Endothelial cell of umbilical vein (primary cell): ENCODE results near the gene OR56A1. TPM values are rescaled to one million over a fixed set of nuclear protein-coding genes. Genes with fewer than 3 reads are reported as not detected.

ENCODE experiments used
- BruUV-seq: library from RNA; stranded (reverse); fragments of 400-500 nt; replicated peaks from 2 replicates; lab custom pipeline; 2021; lab: Mats Ljungman, UMichigan
- CTCF ChIA-PET: fragments of 300-600, 350-600 bp; sonication (Branson Sonifier 250); formaldehyde crosslinking; loops from one replicate; lab custom pipeline; 2021; ENCODE audit warnings: antibody characterized with exemption, inconsistent platforms; lab: Charles Lee
- POLR2A ChIA-PET: fragments of 300-600, 350-600 bp; sonication (Branson Sonifier 250); formaldehyde crosslinking; loops from one replicate; lab custom pipeline; 2021; ENCODE audit warnings: antibody characterized with exemption, inconsistent platforms; lab: Charles Lee
- DNase-seq: peaks from one replicate; pipeline ENCODE4 v3.0.0-alpha.2; 2011; ENCODE audit warnings: low read depth, low spot score
- FAIRE-seq: peaks from 2 replicates; lab custom pipeline; 2011; peaks lifted over from hg19 to GRCh38; lab: Jason Lieb, UNC
- H2AFZ ChIP-seq: 2 replicates; pipeline ENCODE4 v1.6.0; 2012; ENCODE audit warnings: low read depth, low read length, control low read depth, inconsistent platforms
- H3K27ac ChIP-seq: 2 replicates; pipeline ENCODE4 v1.5.1; 2011; ENCODE audit warnings: low read depth, mild to moderate bottlenecking, control low read depth, low read length, moderate library complexity; ENCODE audit not compliant: insufficient read depth
- H3K27me3 ChIP-seq, 2 experiments: 2 replicates each; pipeline versions ENCODE4 v1.6.0 to v1.6.1; 2011; ENCODE audit warnings: low read length in 2 of 2, mixed read lengths in 1 of 2; ENCODE audit not compliant: control insufficient read depth in 2 of 2, insufficient read depth in 2 of 2
- H3K36me3 ChIP-seq, 2 experiments: 2 replicates in 1 of 2; 3 replicates in 1 of 2; pipeline ENCODE4 v1.5.1; 2011; ENCODE audit warnings: low read length in 2 of 2, mild to moderate bottlenecking in 1 of 2, moderate library complexity in 1 of 2; ENCODE audit not compliant: control insufficient read depth in 2 of 2, insufficient read depth in 2 of 2; ENCODE audit errors: extremely low read depth in 1 of 2
- H3K4me1 ChIP-seq: 3 replicates; pipeline ENCODE4 v1.5.1; 2011; ENCODE audit warnings: mild to moderate bottlenecking, low read length; ENCODE audit not compliant: control insufficient read depth, insufficient read depth; ENCODE audit errors: extremely low read depth
- H3K4me2 ChIP-seq: 2 replicates; pipeline ENCODE4 v1.6.1; 2011; ENCODE audit warnings: low read length, control low read depth, mixed read lengths; ENCODE audit not compliant: insufficient read depth
- H3K4me3 ChIP-seq, 3 experiments: fragments of 200-600 bp in 1 of 3; sonication (generic), shearing (Covaris generic) in 1 of 3; replicated peaks in 1 of 3; 2 replicates each; pipeline ENCODE4 v1.5.1; 2011 to 2016; ENCODE audit warnings: control low read depth in 3 of 3, low read length in 3 of 3, mild to moderate bottlenecking in 2 of 3, inconsistent platforms in 1 of 3, low read depth in 1 of 3, moderate library complexity in 1 of 3; ENCODE audit not compliant: insufficient read depth in 1 of 3
- H3K79me2 ChIP-seq: 2 replicates; pipeline ENCODE4 v1.6.0; 2012; ENCODE audit warnings: low read length, inconsistent platforms; ENCODE audit not compliant: control insufficient read depth, insufficient read depth
- H3K9ac ChIP-seq: replicated peaks from 2 replicates; pipeline ENCODE3; 2011; ENCODE audit warnings: low read length, control low read depth; ENCODE audit not compliant: insufficient read depth; ENCODE audit errors: extremely low read depth
- H3K9me1 ChIP-seq: replicated peaks from 3 replicates; pipeline ENCODE4 v1.6.0; 2011; ENCODE audit warnings: mild to moderate bottlenecking, low read length; ENCODE audit not compliant: control insufficient read depth, insufficient read depth; ENCODE audit errors: extremely low read depth
- H3K9me3 ChIP-seq: replicated peaks from 2 replicates; pipeline ENCODE4 v1.5.1; 2012; ENCODE audit warnings: low read length, inconsistent platforms; ENCODE audit not compliant: control insufficient read depth, insufficient read depth
- H4K20me1 ChIP-seq: replicated peaks from 2 replicates; pipeline ENCODE3; 2011; ENCODE audit warnings: mild to moderate bottlenecking, low read length; ENCODE audit not compliant: control insufficient read depth, insufficient read depth; ENCODE audit errors: extremely low read depth
- CTCF ChIP-seq, 2 donors: IDR thresholded peaks; 1 replicate in 1 of 2; 2 replicates in 1 of 2; pipeline ENCODE4 v1.5.1; 2011; ENCODE audit warnings: low read length in 2 of 2, mild to moderate bottlenecking in 2 of 2, moderate library complexity in 2 of 2, control low read depth in 1 of 2, inconsistent platforms in 1 of 2, low read depth in 1 of 2; ENCODE audit not compliant: insufficient read depth in 1 of 2; ENCODE audit errors: extremely low read depth in 1 of 2
- EZH2 ChIP-seq: IDR thresholded peaks from 2 replicates; pipeline ENCODE4 v1.6.1; 2012; ENCODE audit warnings: borderline replicate concordance, low read depth, mild to moderate bottlenecking, moderate library complexity, low read length, inconsistent platforms; ENCODE audit not compliant: severe bottlenecking
- FOS ChIP-seq: IDR thresholded peaks from 2 replicates; pipeline ENCODE4 v1.6.1; 2011; ENCODE audit warnings: mild to moderate bottlenecking, low read length, moderate library complexity, borderline replicate concordance; ENCODE audit not compliant: insufficient read depth
- GATA2 ChIP-seq: IDR thresholded peaks from 2 replicates; pipeline ENCODE4 v1.7.0; 2011; ENCODE audit warnings: low read depth, mild to moderate bottlenecking, moderate library complexity, mixed read lengths, low read length; ENCODE audit not compliant: insufficient read length, insufficient read depth
- JUN ChIP-seq: IDR thresholded peaks from 2 replicates; pipeline ENCODE4 v1.6.1; 2011; ENCODE audit warnings: borderline replicate concordance, low read depth; ENCODE audit not compliant: insufficient read length, insufficient read depth
- MAX ChIP-seq: IDR thresholded peaks from 2 replicates; pipeline ENCODE4 v1.6.1; 2011; ENCODE audit not compliant: insufficient read depth, insufficient read length
- MYC ChIP-seq: IDR thresholded peaks from one replicate; pipeline ENCODE4 v1.6.1; 2011; ENCODE audit warnings: mild to moderate bottlenecking, low read depth, low read length
- POLR2A ChIP-seq: IDR thresholded peaks from 2 replicates; pipeline ENCODE4 v1.6.1; 2012; ENCODE audit warnings: low read depth, mild to moderate bottlenecking, control low read depth, low read length
- POLR2AphosphoS5 ChIP-seq: IDR thresholded peaks from 2 replicates; pipeline ENCODE4 v1.6.1; 2012; ENCODE audit warnings: low read depth, mild to moderate bottlenecking, control low read depth, low read length, moderate library complexity; ENCODE audit not compliant: insufficient read depth
- dilution Hi-C: fragments of 300-500 bp; cut with MboI; formaldehyde crosslinking; loops from one replicate; pipeline ENCODE4 v1.15.0; 2019; ENCODE audit warnings: low sequenced_read_pairs; ENCODE audit not compliant: extremely low pct_ligation_motif_present
- intact Hi-C: fragments of 100-400 bp; cut with micrococcal nuclease; formaldehyde crosslinking; loops from one replicate; pipeline ENCODE4 v1.10.0; 2022
- polyA plus RNA-seq, 4 experiments: library from polyadenylated mRNA; depleted of rRNA in 3 of 4; stranded (reverse) in 3 of 4; unstranded in 1 of 4; fragments of >200 nt; gene quantifications; 2 replicates each; pipeline versions ENCODE4 v1.2.1 to v1.2.3, GENCODE V29; 2011 to 2012; ENCODE audit warnings: missing spikeins in 1 of 4
- total RNA-seq: library from RNA; stranded (reverse); gene quantifications from 2 replicates; pipeline ENCODE4 v1.2.3, GENCODE V29; 2021

The OR56A1 gene
- total and polyA plus RNA-seq, 2 donors (not counting 3 experiments of a cell fraction or from before 2014, with no cell fraction given), result not detected

- POLR2A ChIA-PET, result no interaction called here
- no peak for FAIRE-seq
Measured at GRCh38 chr11:6067502-6067901, 36.9 kb upstream of the OR56A1 start.

GRCh38 chr11:6062691-6063358, 32.3 kb upstream of the OR56A1 start:
- Histone ChIP-seq H3K27me3 (no peaks in the 10 kb centered on the region), H3K4me2 (no peak overlapping the region), H2AFZ (no peak overlapping the region), H3K9me3 (no peaks in the 10 kb centered on the region), H4K20me1 (no peaks in the 10 kb centered on the region), H3K36me3 (no peaks in the 10 kb centered on the region), H3K4me1 (no peaks in the 10 kb centered on the region), H3K27ac (no peak overlapping the region), H3K4me3 (no peak overlapping the region), H3K9me1 (no peaks in the 10 kb centered on the region), H3K79me2 (no peaks in the 10 kb centered on the region), H3K9ac (no peak overlapping the region)
- POLR2A ChIA-PET, result no interaction called here
- TF ChIP-seq FOS (no peak), GATA2 (no peak), JUN (no peak), POLR2AphosphoS5 (no peak), CTCF (IDR thresholded peaks at IDR 0.05; ENCODE audit: extremely low read depth in 1 of 2, insufficient read depth in 1 of 2, low read depth in 1 of 2, low read length in 2 of 2) (no peak), POLR2A (no peak), MAX (no peak), EZH2 (no peak), MYC (no peak)
- CTCF ChIA-PET, result interaction anchor here (0.8 kb wide), 1 partner anchor 300 kb away, joined by 3 read pairs; no protein-coding TSS in a partner anchor
- FAIRE-seq (no peak), DNase-seq (no peak)
- intact Hi-C loops, result no loop called here
- dilution Hi-C loops, result no loop called here
- BruUV-seq, result no TSS peak

More at GRCh38 chr11:6067502-6067901, 36.9 kb upstream of the OR56A1 start:
- no peaks in the 10 kb centered on the region for H3K4me1 ChIP-seq
- H3K9ac ChIP-seq, result no peak overlapping the region
- H3K27ac ChIP-seq, result no peak overlapping the region
- CTCF ChIA-PET, result no interaction called here
- TF ChIP-seq POLR2AphosphoS5 (no peak), JUN (no peak), MAX (no peak)
- DNase-seq, result no peak
- no peaks in the 10 kb centered on the region for H3K27me3 ChIP-seq
- intact Hi-C loops (no loop called here), dilution Hi-C loops (no loop called here)
- no peak overlapping the region for H3K4me3 ChIP-seq
- no TSS peak for BruUV-seq
- H3K36me3 ChIP-seq, result no peaks in the 10 kb centered on the region
- no peak overlapping the region for H3K4me2 ChIP-seq
- no peaks in the 10 kb centered on the region for H3K9me1 ChIP-seq
- H3K79me2 ChIP-seq, result no peaks in the 10 kb centered on the region
- H3K9me3 ChIP-seq, result no peaks in the 10 kb centered on the region
- no peak overlapping the region for H2AFZ ChIP-seq
- H4K20me1 ChIP-seq, result no peaks in the 10 kb centered on the region
